ENCODE data around the gene TP53. TPM values are rescaled to one million over a fixed set of nuclear protein-coding genes. Genes with fewer than 3 reads are reported as not detected.

The TP53 gene
- total and polyA plus RNA-seq, 2 donors (not counting 1 experiment from before 2014, with no cell fraction given), result 23.0 to 35.5 TPM

DNA sequence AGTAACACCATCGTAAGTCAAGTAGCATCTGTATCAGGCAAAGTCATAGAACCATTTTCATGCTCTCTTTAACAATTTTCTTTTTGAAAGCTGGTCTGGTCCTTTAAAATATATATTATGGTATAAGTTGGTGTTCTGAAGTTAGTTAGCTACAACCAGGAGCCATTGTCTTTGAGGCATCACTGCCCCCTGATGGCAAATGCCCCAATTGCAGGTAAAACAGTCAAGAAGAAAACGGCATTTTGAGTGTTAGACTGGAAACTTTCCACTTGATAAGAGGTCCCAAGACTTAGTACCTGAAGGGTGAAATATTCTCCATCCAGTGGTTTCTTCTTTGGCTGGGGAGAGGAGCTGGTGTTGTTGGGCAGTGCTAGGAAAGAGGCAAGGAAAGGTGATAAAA, 14.1 kb downstream of the TP53 start:
- H3K4me1 ChIP-seq (ENCODE audit: control insufficient read depth, extremely low read depth, insufficient read depth, low read length), result no peaks in the 10 kb centered on the region
- no peak overlapping the region for H2AFZ ChIP-seq (ENCODE audit: low read length)
- no peak overlapping the region for H3K9ac ChIP-seq (ENCODE audit: insufficient read depth, low read length)
- H3K79me2 ChIP-seq (ENCODE audit: control insufficient read depth, insufficient read depth, low read length), result no peaks in the 10 kb centered on the region
- peaks cover 16% of the 10 kb centered on the region for H3K36me3 ChIP-seq (ENCODE audit: control insufficient read depth, insufficient read depth, low read length)
- H3K4me2 ChIP-seq (ENCODE audit: extremely low read depth, insufficient read depth, low read length), result no peak overlapping the region
- H4K20me1 ChIP-seq (ENCODE audit: control insufficient read depth, extremely low read depth, insufficient read depth, low read length), result no peaks in the 10 kb centered on the region
- no peak overlapping the region for H3K27ac ChIP-seq (ENCODE audit: insufficient read depth, low read length)
- H3K4me3 ChIP-seq (replicated peaks in 1 of 4; ENCODE audit: control extremely low read depth in 1 of 4, insufficient read depth in 1 of 4, low read depth in 3 of 4, low read length in 4 of 4), result no peak overlapping the region
- peaks cover 1% of the 10 kb centered on the region for H3K9me3 ChIP-seq (ENCODE audit: control insufficient read depth, insufficient read depth, low read depth, low read length)
- no peaks in the 10 kb centered on the region for H3K27me3 ChIP-seq (ENCODE audit: control insufficient read depth, insufficient read depth, low read length)
- peak in 1 of 2 donors; percentile 14 for DNase-seq (ENCODE audit: low read depth in 2 of 2)
- TF ChIP-seq, protein P1, sequence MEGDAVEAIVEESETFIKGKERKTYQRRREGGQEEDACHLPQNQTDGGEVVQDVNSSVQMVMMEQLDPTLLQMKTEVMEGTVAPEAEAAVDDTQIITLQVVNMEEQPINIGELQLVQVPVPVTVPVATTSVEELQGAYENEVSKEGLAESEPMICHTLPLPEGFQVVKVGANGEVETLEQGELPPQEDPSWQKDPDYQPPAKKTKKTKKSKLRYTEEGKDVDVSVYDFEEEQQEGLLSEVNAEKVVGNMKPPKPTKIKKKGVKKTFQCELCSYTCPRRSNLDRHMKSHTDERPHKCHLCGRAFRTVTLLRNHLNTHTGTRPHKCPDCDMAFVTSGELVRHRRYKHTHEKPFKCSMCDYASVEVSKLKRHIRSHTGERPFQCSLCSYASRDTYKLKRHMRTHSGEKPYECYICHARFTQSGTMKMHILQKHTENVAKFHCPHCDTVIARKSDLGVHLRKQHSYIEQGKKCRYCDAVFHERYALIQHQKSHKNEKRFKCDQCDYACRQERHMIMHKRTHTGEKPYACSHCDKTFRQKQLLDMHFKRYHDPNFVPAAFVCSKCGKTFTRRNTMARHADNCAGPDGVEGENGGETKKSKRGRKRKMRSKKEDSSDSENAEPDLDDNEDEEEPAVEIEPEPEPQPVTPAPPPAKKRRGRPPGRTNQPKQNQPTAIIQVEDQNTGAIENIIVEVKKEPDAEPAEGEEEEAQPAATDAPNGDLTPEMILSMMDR (conservative IDR thresholded peaks at IDR 0.05 in 1 of 2, IDR thresholded peaks at IDR 0.05 in 1 of 2; ENCODE audit: low read depth in 1 of 2, low read length in 2 of 2), result peak; percentile 18 to 50
- no peak for TF ChIP-seq EZH2 (IDR thresholded peaks at IDR 0.05; ENCODE audit: low read length, missing control alignments)

DNA sequence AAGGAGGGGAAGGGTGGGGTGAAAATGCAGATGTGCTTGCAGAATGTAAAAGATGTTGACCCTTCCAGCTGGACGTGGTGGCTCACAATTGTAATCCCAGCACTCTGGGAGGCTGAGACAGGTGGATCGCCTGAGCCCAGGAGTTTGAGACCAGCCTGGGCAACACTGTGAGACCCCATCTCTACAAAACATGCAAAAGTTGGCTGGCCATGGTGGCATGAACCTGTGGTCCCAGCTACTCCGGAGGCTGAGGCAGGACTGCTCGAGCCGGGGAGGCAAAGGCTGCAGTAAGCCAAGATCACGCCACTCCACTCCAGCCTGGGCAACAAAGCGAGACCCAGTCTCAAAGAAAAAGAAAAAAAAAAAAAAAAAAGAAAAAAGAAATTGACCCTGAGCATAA, 18.8 kb downstream of the TP53 start:
- DNase-seq (ENCODE audit: low read depth in 2 of 2), result no peak
- no peaks in the 10 kb centered on the region for H3K4me1 ChIP-seq (ENCODE audit: control insufficient read depth, extremely low read depth, insufficient read depth, low read length)
- H3K4me2 ChIP-seq (ENCODE audit: extremely low read depth, insufficient read depth, low read length), result no peak overlapping the region
- no peak overlapping the region for H2AFZ ChIP-seq (ENCODE audit: low read length)
- H3K4me3 ChIP-seq (replicated peaks in 1 of 4; ENCODE audit: control extremely low read depth in 1 of 4, insufficient read depth in 1 of 4, low read depth in 3 of 4, low read length in 4 of 4), result no peak overlapping the region
- H4K20me1 ChIP-seq (ENCODE audit: control insufficient read depth, extremely low read depth, insufficient read depth, low read length), result no peaks in the 10 kb centered on the region
- H3K79me2 ChIP-seq (ENCODE audit: control insufficient read depth, insufficient read depth, low read length), result no peaks in the 10 kb centered on the region
- no peak for TF ChIP-seq EZH2 (IDR thresholded peaks at IDR 0.05; ENCODE audit: low read length, missing control alignments)
- TF ChIP-seq, protein P1 (conservative IDR thresholded peaks at IDR 0.05 in 1 of 2, IDR thresholded peaks at IDR 0.05 in 1 of 2; ENCODE audit: low read depth in 1 of 2, low read length in 2 of 2), result no peak
- H3K27ac ChIP-seq (ENCODE audit: insufficient read depth, low read length), result no peak overlapping the region
- no peak overlapping the region for H3K9ac ChIP-seq (ENCODE audit: insufficient read depth, low read length)
- H3K27me3 ChIP-seq (ENCODE audit: control insufficient read depth, insufficient read depth, low read length), result no peaks in the 10 kb centered on the region
- peaks cover 8% of the 10 kb centered on the region for H3K36me3 ChIP-seq (ENCODE audit: control insufficient read depth, insufficient read depth, low read length)
- peaks cover under 1% of the 10 kb centered on the region for H3K9me3 ChIP-seq (ENCODE audit: control insufficient read depth, insufficient read depth, low read depth, low read length)

DNA sequence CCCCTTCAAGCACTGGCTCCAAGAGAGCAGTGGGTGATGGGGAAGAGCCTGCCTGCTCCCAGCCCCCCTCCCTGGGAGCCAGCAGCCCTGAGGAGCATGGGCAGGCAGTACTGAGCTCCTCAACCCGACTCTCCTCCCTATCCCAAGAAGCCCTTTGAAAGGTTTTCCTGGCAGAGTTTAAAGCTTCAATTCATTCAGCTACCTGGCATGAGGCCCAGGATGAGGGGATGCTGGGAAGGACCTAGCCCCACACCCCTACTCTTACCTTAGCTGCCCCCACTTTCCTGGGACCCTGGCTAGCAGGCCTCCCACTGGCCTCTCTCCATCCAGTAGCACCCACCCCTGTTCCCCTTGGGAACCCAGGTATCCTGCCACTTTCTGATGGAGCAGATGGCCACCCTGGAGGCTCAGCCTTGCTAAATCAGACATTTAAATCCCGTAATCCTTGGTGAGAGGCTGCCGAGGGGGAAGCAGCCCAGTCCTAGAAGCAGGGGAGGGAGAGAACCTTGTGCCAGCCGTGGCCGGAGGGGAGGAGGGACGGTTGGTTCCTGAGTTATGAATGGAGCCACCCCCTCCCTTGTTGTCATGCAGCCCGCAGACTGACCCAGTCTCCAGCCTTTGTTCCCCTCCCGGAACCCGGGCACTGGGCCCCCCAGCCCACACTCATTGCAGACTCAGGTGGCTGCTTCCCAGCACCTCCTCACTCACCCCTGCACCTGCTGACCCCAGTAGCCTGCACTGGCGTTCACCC, 19.5 kb downstream of the TP53 start:
- no peaks in the 10 kb centered on the region for H3K27me3 ChIP-seq (ENCODE audit: control insufficient read depth, insufficient read depth, low read length)
- TF ChIP-seq EZH2 (IDR thresholded peaks at IDR 0.05; ENCODE audit: low read length, missing control alignments), result no peak
- TF ChIP-seq, protein P1 (conservative IDR thresholded peaks at IDR 0.05 in 1 of 2, IDR thresholded peaks at IDR 0.05 in 1 of 2; ENCODE audit: low read depth in 1 of 2, low read length in 2 of 2), result no peak
- H4K20me1 ChIP-seq (ENCODE audit: control insufficient read depth, extremely low read depth, insufficient read depth, low read length), result no peaks in the 10 kb centered on the region
- peaks cover 5% of the 10 kb centered on the region for H3K36me3 ChIP-seq (ENCODE audit: control insufficient read depth, insufficient read depth, low read length)
- H3K4me1 ChIP-seq (ENCODE audit: control insufficient read depth, extremely low read depth, insufficient read depth, low read length), result no peaks in the 10 kb centered on the region
- H3K27ac ChIP-seq (ENCODE audit: insufficient read depth, low read length), result no peak overlapping the region
- no peak overlapping the region for H3K9ac ChIP-seq (ENCODE audit: insufficient read depth, low read length)
- no peak for DNase-seq (ENCODE audit: low read depth in 2 of 2)
- H3K9me3 ChIP-seq (ENCODE audit: control insufficient read depth, insufficient read depth, low read depth, low read length), result no peaks in the 10 kb centered on the region
- H2AFZ ChIP-seq (ENCODE audit: low read length), result no peak overlapping the region
- H3K4me3 ChIP-seq (replicated peaks in 1 of 4; ENCODE audit: control extremely low read depth in 1 of 4, insufficient read depth in 1 of 4, low read depth in 3 of 4, low read length in 4 of 4), result no peak overlapping the region
- no peak overlapping the region for H3K4me2 ChIP-seq (ENCODE audit: extremely low read depth, insufficient read depth, low read length)
- H3K79me2 ChIP-seq (ENCODE audit: control insufficient read depth, insufficient read depth, low read length), result no peaks in the 10 kb centered on the region
